Lung (tissue), 12 donors: ENCODE data around the gene BAG1. TPM values are rescaled to one million over a fixed set of nuclear protein-coding genes. Genes with fewer than 3 reads are reported as not detected.
A peak's percentile ranks its signal among the peaks of the same experiment; 100 is the strongest.

Experiments
- ATAC-seq: fragments of 200-7000 bp; cut with Tn5 transposase; one replicate; pipeline ENCODE4 v1.9.1; 2020; ENCODE audit warnings: moderate number of reproducible peaks; ENCODE audit not compliant: insufficient read depth, low FRiP score
- DNase-seq, 3 donors: peaks; one replicate each; pipeline ENCODE4 v3.0.0-alpha.2; 2013 to 2017
- H3K27ac ChIP-seq, 2 donors: one replicate each; pipeline ENCODE4 v1.5.1; 2013; ENCODE audit warnings: mild to moderate bottlenecking in 2 of 2, moderate library complexity in 2 of 2, control low read depth in 1 of 2, inconsistent platforms in 1 of 2, low read depth in 1 of 2, low read length in 1 of 2
- H3K27me3 ChIP-seq, 3 donors: one replicate each; pipeline ENCODE4 v1.5.1; 2013; ENCODE audit warnings: low read length in 2 of 3; ENCODE audit not compliant: control insufficient read depth in 3 of 3, insufficient read depth in 3 of 3
- H3K36me3 ChIP-seq, 4 donors: one replicate each; pipeline ENCODE4 v1.5.1; 2013; ENCODE audit warnings: low read length in 4 of 4, mild to moderate bottlenecking in 1 of 4, moderate library complexity in 1 of 4; ENCODE audit not compliant: control insufficient read depth in 4 of 4, insufficient read depth in 4 of 4
- H3K4me1 ChIP-seq, 5 donors: one replicate each; pipeline ENCODE4 v1.5.1; 2013; ENCODE audit warnings: low read length in 5 of 5, mild to moderate bottlenecking in 2 of 5, moderate library complexity in 1 of 5; ENCODE audit not compliant: control insufficient read depth in 5 of 5, insufficient read depth in 5 of 5
- H3K4me3 ChIP-seq: one replicate; pipeline ENCODE4 v1.5.1; 2013; ENCODE audit warnings: mild to moderate bottlenecking, control low read depth, moderate library complexity
- H3K9ac ChIP-seq, 2 donors: one replicate each; pipeline ENCODE4 v1.5.1; 2013; ENCODE audit warnings: low read length in 2 of 2, control low read depth in 1 of 2; ENCODE audit not compliant: insufficient read depth in 1 of 2
- H3K9me3 ChIP-seq, 4 donors: one replicate each; pipeline ENCODE4 v1.5.1; 2013; ENCODE audit warnings: low read length in 3 of 4, mild to moderate bottlenecking in 1 of 4, moderate library complexity in 1 of 4; ENCODE audit not compliant: control insufficient read depth in 4 of 4, insufficient read depth in 3 of 4
- WGBS, 2 donors: extraction: QIAGEN DNeasy Blood & Tissue Kit; methylation state at CpG; one replicate each; pipeline ENCODE4 v1.1.7; 2013; 5-methylcytosine and 5-hydroxymethylcytosine counted together
- polyA plus RNA-seq, 2 donors: library from polyadenylated mRNA; stranded (reverse); fragments of 200-250 nt; gene quantifications; one replicate each; pipeline ENCODE4 v1.2.1, GENCODE V29; 2013
- total RNA-seq, 2 donors: library from RNA; depleted of rRNA in 1 of 2; stranded (reverse); fragments of >200 nt in 1 of 2; gene quantifications; one replicate each; pipeline ENCODE4 v1.2.1, GENCODE V29; 2014 to 2021
- TF ChIP-seq, protein P1 (sequence below): IDR thresholded peaks from 2 replicates; pipeline ENCODE4 v1.5.1; 2012; ENCODE audit warnings: mild to moderate bottlenecking; ENCODE audit errors: control extremely low read depth, extremely low read depth
- donor health status: control.
- donor health status: control.
- donor health status: Bipolar disorder and iron deficiency.
- donor health status: healthy.
- donor health status: DM: yes; HTN: yes; CAD: no.

Gene BAG1
- total and polyA plus RNA-seq, 4 donors, result 84.1 to 135 (median 106) TPM

DNA sequence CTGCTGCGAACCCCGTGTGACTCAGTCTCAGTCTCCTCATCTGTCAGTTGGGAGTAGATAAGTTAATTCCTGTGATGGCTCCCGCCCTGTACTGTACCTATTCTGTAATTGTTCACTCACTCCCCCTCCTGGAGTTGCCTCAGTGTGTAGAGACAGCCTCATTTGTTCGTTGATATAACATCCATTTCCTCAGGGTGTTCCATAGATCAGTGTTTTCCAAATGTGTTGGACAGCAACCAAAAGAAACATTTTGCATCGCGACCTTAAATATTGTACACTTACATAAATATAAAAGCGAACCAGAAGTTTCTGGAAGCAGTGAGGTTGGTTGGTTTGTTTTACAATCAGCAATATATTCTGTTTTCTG lies 26.5 kb upstream of the BAG1 start:
- peak overlapping the region; percentile 88 to 100 for H3K27ac ChIP-seq
- H3K4me3 ChIP-seq, result peak overlapping the region; percentile 98
- ATAC-seq, result no peak
- H3K9me3 ChIP-seq, result no peaks in the 10 kb centered on the region
- H3K27me3 ChIP-seq, result no peaks in the 10 kb centered on the region
- 14 to 18% methylated on average over 7 of the region's 7 CpGs for WGBS, 2 donors
- peak in 1 of 3 donors; percentile 57 for DNase-seq
- H3K9ac ChIP-seq, result peak overlapping the region; percentile 79 to 93
- H3K36me3 ChIP-seq, result peaks cover 2 to 13% (median 10%) of the 10 kb centered on the region in 4 donors
- H3K4me1 ChIP-seq, result peaks cover 0 to 20% (median 5%) of the 10 kb centered on the region in 5 donors
- TF ChIP-seq, protein P1, sequence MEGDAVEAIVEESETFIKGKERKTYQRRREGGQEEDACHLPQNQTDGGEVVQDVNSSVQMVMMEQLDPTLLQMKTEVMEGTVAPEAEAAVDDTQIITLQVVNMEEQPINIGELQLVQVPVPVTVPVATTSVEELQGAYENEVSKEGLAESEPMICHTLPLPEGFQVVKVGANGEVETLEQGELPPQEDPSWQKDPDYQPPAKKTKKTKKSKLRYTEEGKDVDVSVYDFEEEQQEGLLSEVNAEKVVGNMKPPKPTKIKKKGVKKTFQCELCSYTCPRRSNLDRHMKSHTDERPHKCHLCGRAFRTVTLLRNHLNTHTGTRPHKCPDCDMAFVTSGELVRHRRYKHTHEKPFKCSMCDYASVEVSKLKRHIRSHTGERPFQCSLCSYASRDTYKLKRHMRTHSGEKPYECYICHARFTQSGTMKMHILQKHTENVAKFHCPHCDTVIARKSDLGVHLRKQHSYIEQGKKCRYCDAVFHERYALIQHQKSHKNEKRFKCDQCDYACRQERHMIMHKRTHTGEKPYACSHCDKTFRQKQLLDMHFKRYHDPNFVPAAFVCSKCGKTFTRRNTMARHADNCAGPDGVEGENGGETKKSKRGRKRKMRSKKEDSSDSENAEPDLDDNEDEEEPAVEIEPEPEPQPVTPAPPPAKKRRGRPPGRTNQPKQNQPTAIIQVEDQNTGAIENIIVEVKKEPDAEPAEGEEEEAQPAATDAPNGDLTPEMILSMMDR, result no peak

DNA sequence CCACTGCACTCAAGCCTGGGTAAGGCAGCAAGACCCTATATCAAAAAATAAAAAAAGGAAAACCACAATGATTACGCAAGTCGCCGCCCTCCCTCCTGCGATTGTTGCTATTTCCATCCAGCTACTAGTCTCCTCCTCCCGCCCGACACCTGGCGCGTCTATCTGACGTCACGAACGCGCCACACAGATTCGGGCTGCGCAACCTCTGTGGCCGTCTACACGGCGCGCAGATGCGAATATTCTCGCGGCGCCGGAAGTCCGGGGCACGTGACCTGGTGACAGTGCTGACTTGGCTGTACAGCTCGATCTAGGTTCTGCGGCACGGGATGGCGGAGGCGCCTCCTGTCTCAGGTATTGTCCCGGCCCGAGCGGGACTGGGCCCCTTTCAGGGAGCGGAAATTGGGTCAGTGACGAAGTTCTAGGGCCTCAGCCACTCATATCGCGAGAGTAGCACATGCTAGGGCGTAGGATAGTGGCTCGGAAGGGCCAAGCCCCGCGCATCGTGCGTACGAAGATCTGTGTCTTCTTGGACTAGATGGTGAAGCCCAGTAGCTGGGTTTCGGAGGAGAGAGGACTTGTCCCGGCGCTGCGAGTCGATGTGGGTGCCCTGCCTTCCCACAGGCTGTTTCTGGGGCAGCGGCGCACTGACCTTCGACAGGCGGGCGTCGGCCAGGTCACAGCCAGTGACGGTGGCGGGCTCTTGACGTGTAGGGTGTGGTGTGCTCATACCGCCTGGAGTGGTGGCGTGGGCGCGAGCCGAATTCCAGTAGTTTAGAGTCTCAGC lies 25.9 kb upstream of the BAG1 start, which contains the start of gene NFX1:
Gene NFX1 (plus strand): TSS at position 270 of the 784 bp plus-strand sequence. CDS start 57 bp downstream, at position 327.
- Histone ChIP-seq H3K27ac (peak within 1 kb of the TSS; percentile 96 to 100), H3K27me3 (no peaks in the 10 kb centered on the region), H3K4me3 (peak within 1 kb of the TSS; percentile 98), H3K36me3 (peaks cover 2 to 9% (median 8%) of the 10 kb centered on the region in 4 donors), H3K9ac (peak within 1 kb of the TSS; percentile 96 to 97), H3K4me1 (peaks cover 0 to 20% (median 5%) of the 10 kb centered on the region in 5 donors), H3K9me3 (no peaks in the 10 kb centered on the region)
- ATAC-seq (peak; percentile 92), DNase-seq (peak; percentile 99 to 100 (median 99))
- WGBS, 2 donors, result 0 to 1% methylated on average over 63 of the region's 63 CpGs
- TF ChIP-seq, protein P1, result no peak

DNA sequence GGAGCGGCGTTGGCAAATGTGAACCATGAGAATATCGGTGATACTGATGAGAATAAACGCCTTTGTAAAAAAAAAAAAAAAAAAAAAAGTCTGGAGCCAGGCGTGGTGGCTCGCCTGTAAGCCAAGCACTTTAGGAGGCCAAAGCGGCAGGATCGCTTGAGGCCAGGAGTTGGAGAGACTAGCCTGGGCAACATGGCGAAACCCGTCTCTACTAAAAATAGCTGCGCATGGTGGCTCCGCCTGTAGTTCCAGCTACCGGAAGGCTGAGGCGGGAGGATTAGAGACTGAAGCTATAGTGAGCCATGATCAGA lies 25.4 kb upstream of the BAG1 start:
- WGBS, 2 donors, result 0 to 1% methylated on average over 14 of the region's 14 CpGs
- H3K27me3 ChIP-seq, result no peaks in the 10 kb centered on the region
- DNase-seq (no peak), ATAC-seq (peak; percentile 32)
- H3K36me3 ChIP-seq, result peaks cover 0 to 8% (median 5%) of the 10 kb centered on the region in 4 donors
- TF ChIP-seq, protein P1, result no peak
- H3K4me1 ChIP-seq, result peaks cover 0 to 18% (median 5%) of the 10 kb centered on the region in 5 donors
- H3K9me3 ChIP-seq, result no peaks in the 10 kb centered on the region
- H3K4me3 ChIP-seq, result peak overlapping the region; percentile 98
- H3K9ac ChIP-seq, result peak overlapping the region; percentile 96 to 97
- H3K27ac ChIP-seq, result peak overlapping the region; percentile 96 to 100
